Neuron (in vitro differentiated cells): ENCODE results near the gene PELI3.
A peak's percentile ranks its signal among the peaks of the same experiment; 100 is the strongest.
"Not testable (repeated sequence)": the region's sequence is repeated elsewhere in the genome, so short reads cannot be mapped to it uniquely, and the experiment has no call there.

Experiments used
- H2AFZ ChIP-seq: one replicate; pipeline ENCODE4 v1.6.1; 2013; ENCODE audit warnings: low read depth, mild to moderate bottlenecking, inconsistent platforms, low read length, moderate library complexity
- H3K27me3 ChIP-seq: one replicate; pipeline ENCODE4 v1.6.1; 2013; ENCODE audit warnings: low read length; ENCODE audit not compliant: insufficient read depth
- H3K36me3 ChIP-seq: one replicate; pipeline ENCODE4 v1.6.1; 2013; ENCODE audit warnings: low read length; ENCODE audit not compliant: insufficient read depth
- H3K4me1 ChIP-seq: one replicate; pipeline ENCODE4 v1.6.1; 2013; ENCODE audit warnings: low read length; ENCODE audit not compliant: insufficient read depth
- H3K4me3 ChIP-seq: 2 replicates; pipeline ENCODE4 v1.5.1; 2013; ENCODE audit warnings: mild to moderate bottlenecking, low read length, moderate library complexity
- H3K9me3 ChIP-seq: one replicate; pipeline ENCODE4 v1.6.1; 2013; ENCODE audit warnings: low read length

PELI3 gene

GRCh38 chr11:66432597-66432996, 34.1 kb upstream of the PELI3 start:
- H2AFZ ChIP-seq, result no peak overlapping the region
- H3K36me3 ChIP-seq, result peaks cover 29% of the 10 kb centered on the region
- no peaks in the 10 kb centered on the region for H3K27me3 ChIP-seq
- H3K4me3 ChIP-seq, result no peak overlapping the region
- no peaks in the 10 kb centered on the region for H3K4me1 ChIP-seq
- H3K9me3 ChIP-seq, result no peaks in the 10 kb centered on the region

GRCh38 chr11:66437979-66438503, 28.7 kb upstream of the PELI3 start:
- H3K27me3 ChIP-seq, result no peaks in the 10 kb centered on the region
- H3K4me3 ChIP-seq, result peak overlapping the region; percentile 62
- peaks cover 25% of the 10 kb centered on the region for H3K36me3 ChIP-seq
- peak overlapping the region; percentile 52 for H2AFZ ChIP-seq
- peaks cover 6% of the 10 kb centered on the region for H3K4me1 ChIP-seq
- no peaks in the 10 kb centered on the region for H3K9me3 ChIP-seq

GRCh38 chr11:66438504-66439466, 27.9 kb upstream of the PELI3 start, which contains the start of gene MRPL11:
Gene MRPL11 (minus strand): TSS chr11:66438848. CDS start chr11:66438754, 94 bp downstream.
- Histone ChIP-seq H3K27me3 (no peaks in the 10 kb centered on the region), H3K36me3 (peaks cover 23% of the 10 kb centered on the region), H3K9me3 (no peaks in the 10 kb centered on the region)

GRCh38 chr11:66440101-66440939, 26.4 kb upstream of the PELI3 start:
- not testable (repeated sequence) for H3K4me1 ChIP-seq, H3K9me3 ChIP-seq, H3K27me3 ChIP-seq, H3K4me3 ChIP-seq, H2AFZ ChIP-seq
- peaks cover 18% of the 10 kb centered on the region for H3K36me3 ChIP-seq

More at GRCh38 chr11:66438504-66439466, 27.9 kb upstream of the PELI3 start, which contains the start of gene MRPL11:
- peak within 1 kb of the TSS; percentile 52 for H2AFZ ChIP-seq
- peak within 1 kb of the TSS; percentile 62 for H3K4me3 ChIP-seq
- peaks cover 6% of the 10 kb centered on the region for H3K4me1 ChIP-seq

GRCh38 chr11:66440940-66441282, 25.8 kb upstream of the PELI3 start:
- not testable (repeated sequence) for H3K9me3 ChIP-seq, H3K4me1 ChIP-seq, H3K27me3 ChIP-seq, H2AFZ ChIP-seq, H3K4me3 ChIP-seq
- H3K36me3 ChIP-seq, result peaks cover 12% of the 10 kb centered on the region

- no peaks in the 10 kb centered on the region for H3K36me3 ChIP-seq
- H3K27me3 ChIP-seq, result no peaks in the 10 kb centered on the region
- no peak overlapping the region for H3K4me3 ChIP-seq
- no peaks in the 10 kb centered on the region for H3K9me3 ChIP-seq
- no peak overlapping the region for H2AFZ ChIP-seq
- no peaks in the 10 kb centered on the region for H3K4me1 ChIP-seq
Measured at GRCh38 chr11:66443602-66444001, 23.1 kb upstream of the PELI3 start.

GRCh38 chr11:66447012-66447411, 19.7 kb upstream of the PELI3 start:
- H3K4me3 ChIP-seq, result no peak overlapping the region
- no peaks in the 10 kb centered on the region for H3K36me3 ChIP-seq
- H3K27me3 ChIP-seq, result no peaks in the 10 kb centered on the region
- H3K4me1 ChIP-seq, result no peaks in the 10 kb centered on the region
- H3K9me3 ChIP-seq, result peaks cover under 1% of the 10 kb centered on the region
- H2AFZ ChIP-seq, result no peak overlapping the region

- H3K9me3 ChIP-seq, result peaks cover 5% of the 10 kb centered on the region
- H3K4me3 ChIP-seq, result no peak overlapping the region
- no peaks in the 10 kb centered on the region for H3K27me3 ChIP-seq
- H2AFZ ChIP-seq, result no peak overlapping the region
- H3K36me3 ChIP-seq, result no peaks in the 10 kb centered on the region
- no peaks in the 10 kb centered on the region for H3K4me1 ChIP-seq
Measured at GRCh38 chr11:66448523-66448922, 18.2 kb upstream of the PELI3 start.

GRCh38 chr11:66450560-66450959, 16.1 kb upstream of the PELI3 start:
- Histone ChIP-seq H2AFZ (no peak overlapping the region), H3K9me3 (peaks cover 5% of the 10 kb centered on the region), H3K4me3 (no peak overlapping the region), H3K36me3 (no peaks in the 10 kb centered on the region), H3K4me1 (no peaks in the 10 kb centered on the region), H3K27me3 (no peaks in the 10 kb centered on the region)

- Histone ChIP-seq H3K36me3 (no peaks in the 10 kb centered on the region), H3K9me3 (peaks cover 5% of the 10 kb centered on the region), H3K27me3 (no peaks in the 10 kb centered on the region), H2AFZ (no peak overlapping the region), H3K4me1 (no peaks in the 10 kb centered on the region), H3K4me3 (no peak overlapping the region)
Measured at GRCh38 chr11:66451663-66452062, 15.0 kb upstream of the PELI3 start.

- Histone ChIP-seq H3K9me3 (peaks cover 5% of the 10 kb centered on the region), H2AFZ (no peak overlapping the region), H3K4me3 (no peak overlapping the region), H3K27me3 (no peaks in the 10 kb centered on the region), H3K36me3 (no peaks in the 10 kb centered on the region), H3K4me1 (no peaks in the 10 kb centered on the region)
Measured at GRCh38 chr11:66454247-66454646, 12.5 kb upstream of the PELI3 start.

- Histone ChIP-seq H3K4me1 (no peaks in the 10 kb centered on the region), H3K9me3 (peaks cover 5% of the 10 kb centered on the region), H2AFZ (no peak overlapping the region), H3K27me3 (no peaks in the 10 kb centered on the region), H3K36me3 (no peaks in the 10 kb centered on the region), H3K4me3 (no peak overlapping the region)
Measured at GRCh38 chr11:66454828-66455227, 11.9 kb upstream of the PELI3 start.

GRCh38 chr11:66457826-66458225, 8.9 kb upstream of the PELI3 start:
- H3K36me3 ChIP-seq, result no peaks in the 10 kb centered on the region
- no peak overlapping the region for H2AFZ ChIP-seq
- no peaks in the 10 kb centered on the region for H3K27me3 ChIP-seq
- H3K9me3 ChIP-seq, result no peaks in the 10 kb centered on the region
- H3K4me1 ChIP-seq, result no peaks in the 10 kb centered on the region
- no peak overlapping the region for H3K4me3 ChIP-seq
